HG02571 (cell line): ENCODE data around the gene FTCDNL1.

Source experiments
- ATAC-seq: cut with Tn5 transposase; IDR thresholded peaks from one replicate; pipeline ENCODE4 v1.9.1; 2021; ENCODE audit warnings: mild to moderate bottlenecking, moderate library complexity; ENCODE audit not compliant: unreplicated experiment

The FTCDNL1 gene

DNA sequence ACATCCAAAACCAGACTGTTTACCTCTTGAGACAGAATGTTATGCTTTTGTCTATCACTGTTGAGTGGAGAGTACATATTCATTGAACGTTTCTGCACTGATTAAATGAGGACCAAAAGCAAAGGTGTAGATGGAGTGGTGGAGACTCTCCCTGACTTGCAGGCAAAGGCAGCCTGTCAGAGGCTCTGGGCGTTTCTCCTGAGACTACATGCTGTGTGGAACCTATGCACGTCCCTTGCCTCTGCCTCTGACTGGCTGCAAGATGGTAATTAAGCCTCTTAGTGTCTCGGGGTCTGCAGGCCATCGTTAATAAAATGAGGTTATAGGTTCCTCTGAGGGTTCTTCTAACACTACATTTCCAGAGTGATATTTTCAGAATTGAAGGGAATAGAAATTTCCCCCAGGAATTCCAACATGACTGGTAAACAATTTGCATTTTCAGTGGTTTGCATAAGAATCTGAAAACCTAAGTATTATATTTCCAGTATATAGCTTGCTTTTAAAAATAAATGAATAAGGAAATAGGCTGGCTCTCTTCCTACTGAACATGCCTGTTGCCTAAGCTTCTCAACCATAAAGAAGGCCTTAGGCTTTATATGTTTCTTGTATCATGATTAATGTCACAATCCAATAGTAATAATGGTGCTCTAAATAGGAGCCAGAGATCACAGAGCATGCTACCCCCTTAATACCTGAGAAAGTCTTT lies 107.4 kb downstream of the FTCDNL1 start:
- ATAC-seq, result no peak

DNA sequence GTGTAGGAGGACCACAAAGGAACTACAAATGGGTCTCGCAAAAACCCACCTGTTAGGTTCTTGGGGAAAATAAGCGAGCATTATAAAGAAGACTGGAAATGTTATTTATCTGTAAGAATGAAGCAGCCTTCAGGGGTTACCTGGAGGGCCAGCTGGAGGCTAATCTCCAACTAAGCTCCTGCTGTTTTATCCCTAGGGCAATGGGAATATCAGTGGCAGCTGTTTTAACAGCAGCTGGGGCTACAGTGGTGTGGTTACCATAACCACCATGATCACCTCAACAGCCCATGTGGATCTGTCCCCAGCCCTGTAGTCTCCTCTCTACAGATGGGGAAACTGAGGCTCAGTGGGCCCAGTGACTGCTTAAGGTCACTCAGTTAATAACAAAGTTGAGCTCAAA lies 108.1 kb downstream of the FTCDNL1 start:
- ATAC-seq, result no peak

DNA sequence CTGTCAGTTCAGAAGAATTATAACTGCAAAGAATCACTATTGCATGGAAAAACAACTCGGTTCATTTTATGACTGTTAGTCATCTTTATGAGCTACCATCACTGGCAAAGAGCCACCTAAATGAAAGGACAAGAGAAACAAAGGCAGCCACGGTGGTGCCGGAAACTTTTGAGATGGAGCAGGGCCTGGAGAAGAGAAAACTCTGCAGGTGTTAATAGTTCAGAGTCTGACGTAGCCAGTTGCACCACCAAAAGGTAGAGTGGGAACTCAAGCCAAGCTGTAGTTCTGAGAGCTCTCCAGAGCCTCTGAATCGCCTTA lies 110.9 kb downstream of the FTCDNL1 start:
- no peak for ATAC-seq

DNA sequence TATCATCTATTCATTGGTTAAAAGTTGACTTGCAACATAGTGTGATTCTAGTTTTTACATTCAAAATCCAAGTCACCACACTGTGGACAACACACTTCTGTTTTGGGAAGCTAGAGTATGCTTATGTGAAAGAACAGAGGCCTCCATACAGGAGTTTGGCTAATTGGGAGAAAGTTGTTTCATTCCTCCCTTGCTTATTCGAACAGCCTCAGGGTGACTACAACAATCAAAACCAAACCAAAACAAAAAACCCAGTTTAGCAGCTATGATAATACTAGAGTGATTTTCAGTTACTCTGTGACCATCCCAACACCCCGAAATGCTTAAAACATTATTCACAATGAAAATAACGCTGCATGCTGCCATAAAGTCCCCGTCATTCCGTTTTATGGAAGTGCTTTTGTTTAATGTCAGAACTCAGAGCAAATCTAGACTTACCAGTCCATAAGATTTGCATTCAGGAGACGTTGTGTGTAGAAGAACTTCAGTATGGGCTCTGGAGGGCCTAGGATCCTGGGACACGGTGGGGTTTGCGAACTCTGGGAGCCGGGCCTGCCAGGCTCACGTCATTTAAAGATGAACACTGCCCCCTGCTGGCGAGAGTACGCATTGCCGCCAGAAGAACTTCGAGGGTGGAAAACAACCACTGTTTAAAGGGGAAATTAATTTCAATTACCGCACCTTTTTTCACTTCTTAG lies 111.4 kb downstream of the FTCDNL1 start:
- ATAC-seq, result peak; percentile 62

DNA sequence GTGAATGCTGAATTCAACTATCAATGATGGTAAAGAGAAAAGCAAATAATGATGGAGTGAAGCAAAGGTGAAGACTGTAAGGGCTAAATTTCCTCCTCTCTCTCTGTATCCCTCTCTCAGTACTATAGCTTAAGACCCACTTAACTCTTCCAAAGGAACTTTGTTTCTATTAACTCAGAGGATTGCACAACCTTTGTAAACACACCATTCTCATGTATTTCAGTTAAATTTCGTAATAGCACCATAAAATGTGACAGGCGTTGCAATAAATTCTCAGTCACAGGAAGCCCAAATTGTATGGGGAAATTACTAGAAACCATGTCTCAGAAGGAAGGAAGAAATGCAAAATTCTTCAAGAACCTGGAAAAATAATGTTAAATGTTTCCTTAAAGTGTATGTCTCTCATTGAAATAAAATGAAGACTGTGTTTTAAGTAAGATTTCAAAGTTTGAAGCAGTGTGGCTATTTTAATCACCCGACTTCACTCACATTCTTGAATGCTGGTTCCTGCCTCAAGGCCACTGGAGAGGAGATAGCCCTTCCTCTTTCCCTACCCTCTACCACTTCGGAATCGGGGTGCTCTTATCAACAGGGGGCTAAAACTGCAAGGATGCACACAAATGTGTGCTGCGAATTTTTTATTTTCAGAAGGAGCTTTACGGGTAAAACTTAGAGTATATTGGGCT lies 112.1 kb downstream of the FTCDNL1 start:
- no peak for ATAC-seq

DNA sequence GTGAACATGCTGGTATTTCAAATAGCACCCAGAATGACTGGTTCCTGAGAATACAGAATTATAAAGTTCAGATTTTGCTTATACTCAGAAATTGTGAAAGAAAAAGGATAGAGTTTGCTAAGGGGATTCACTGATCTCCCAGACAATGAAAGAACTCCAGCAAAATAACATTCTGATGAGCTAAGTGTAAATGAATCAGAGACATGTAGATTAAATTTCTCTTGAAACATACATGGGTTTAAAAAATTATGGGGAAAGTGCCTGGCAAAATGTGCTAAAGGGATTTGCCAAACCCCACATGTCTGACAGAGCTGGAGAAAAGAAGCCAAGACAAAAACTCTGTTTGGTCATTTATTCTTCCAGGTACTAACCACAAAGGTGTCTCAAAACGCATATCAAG lies 116.3 kb downstream of the FTCDNL1 start:
- ATAC-seq, result no peak

DNA sequence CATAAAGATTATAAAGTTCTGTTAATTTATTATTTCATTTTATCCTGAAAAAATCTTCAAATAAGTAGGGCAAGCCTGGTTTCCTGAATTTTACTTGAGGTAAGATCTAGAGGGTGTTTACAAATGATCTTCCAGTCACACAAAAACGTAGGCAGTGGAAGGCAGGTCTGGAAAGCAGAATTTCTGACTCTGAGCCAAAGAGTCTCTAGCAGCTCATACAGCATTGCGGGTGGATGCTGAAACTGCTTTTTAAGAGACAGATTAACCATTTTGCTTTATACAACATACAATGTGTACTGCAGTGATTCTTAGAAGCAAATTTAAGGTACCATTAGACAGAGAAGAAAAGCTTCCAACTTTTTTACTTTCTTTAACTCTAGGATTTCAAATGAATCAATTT lies 117.0 kb downstream of the FTCDNL1 start:
- no peak for ATAC-seq

DNA sequence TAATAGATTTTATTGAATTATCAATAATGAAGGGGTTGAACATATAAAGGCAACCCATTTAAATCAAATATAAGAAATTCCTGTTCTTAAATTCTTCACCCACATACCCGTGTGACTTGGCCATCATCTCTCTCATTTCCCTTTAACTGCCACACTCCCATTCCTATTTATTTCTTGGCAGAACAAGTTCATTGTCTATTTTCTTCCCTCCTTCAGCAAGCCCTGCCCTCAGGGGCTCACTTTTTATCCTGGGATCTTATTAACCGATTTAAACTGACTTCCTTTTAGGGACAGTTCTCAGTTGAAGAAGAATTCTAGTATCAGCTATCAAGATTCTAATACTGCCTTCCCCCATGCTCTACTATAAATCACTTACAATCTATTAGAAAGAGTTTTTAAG lies 123.2 kb downstream of the FTCDNL1 start:
- ATAC-seq, result no peak

DNA sequence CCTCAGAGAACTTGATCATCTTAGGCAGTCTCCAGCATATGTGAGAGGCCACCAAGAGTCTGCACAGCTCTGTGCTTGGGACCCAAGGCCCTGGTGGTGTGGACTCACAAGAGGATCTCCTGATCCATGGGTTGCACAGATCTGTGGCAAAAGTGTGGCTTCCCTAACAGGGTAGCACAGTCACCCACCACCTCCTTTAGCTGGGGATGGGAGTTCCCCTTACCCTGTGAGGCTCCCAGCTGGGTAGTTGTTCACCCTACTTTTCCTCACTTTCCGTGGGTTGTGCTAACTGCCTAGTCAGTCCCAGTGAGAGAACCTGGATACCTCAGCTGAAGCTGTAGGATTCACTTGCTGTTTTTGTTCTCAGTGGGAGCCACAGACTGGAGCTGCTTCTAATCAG lies 123.7 kb downstream of the FTCDNL1 start:
- ATAC-seq, result no peak

DNA sequence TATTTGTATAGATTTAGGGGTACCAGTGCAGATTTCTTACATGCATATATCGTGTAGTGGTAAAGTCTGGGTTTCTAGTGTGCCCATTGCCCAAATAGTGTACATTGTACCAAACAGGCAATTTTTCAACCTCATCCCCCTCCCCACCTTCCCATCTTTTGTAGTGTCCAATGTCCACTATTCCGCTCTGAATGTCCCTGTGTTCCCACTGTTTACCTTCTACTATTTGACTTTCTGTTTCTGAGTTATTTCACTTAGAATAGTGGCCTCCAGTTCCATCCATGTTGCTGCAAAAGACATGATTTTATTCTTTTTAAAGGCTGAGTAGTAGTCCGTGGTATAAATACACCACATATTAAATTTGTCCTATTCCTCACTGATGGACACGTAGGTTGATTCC lies 132.9 kb downstream of the FTCDNL1 start:
- ATAC-seq, result no peak

DNA sequence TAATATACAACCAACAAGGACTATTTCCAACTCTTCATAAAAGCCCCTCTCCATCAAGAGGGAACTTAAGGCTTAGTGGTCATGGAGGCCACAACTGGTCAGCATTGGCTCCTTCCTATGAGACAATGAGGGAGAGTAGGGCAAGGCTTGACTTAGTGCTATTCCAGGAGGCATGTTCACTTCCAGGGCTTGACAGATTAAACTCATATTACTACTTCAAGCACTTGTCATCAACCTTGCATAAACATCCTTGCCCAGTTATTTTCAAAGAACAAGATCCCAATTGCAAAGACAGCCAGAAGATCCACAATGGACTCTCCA lies 133.4 kb downstream of the FTCDNL1 start:
- ATAC-seq, result no peak

DNA sequence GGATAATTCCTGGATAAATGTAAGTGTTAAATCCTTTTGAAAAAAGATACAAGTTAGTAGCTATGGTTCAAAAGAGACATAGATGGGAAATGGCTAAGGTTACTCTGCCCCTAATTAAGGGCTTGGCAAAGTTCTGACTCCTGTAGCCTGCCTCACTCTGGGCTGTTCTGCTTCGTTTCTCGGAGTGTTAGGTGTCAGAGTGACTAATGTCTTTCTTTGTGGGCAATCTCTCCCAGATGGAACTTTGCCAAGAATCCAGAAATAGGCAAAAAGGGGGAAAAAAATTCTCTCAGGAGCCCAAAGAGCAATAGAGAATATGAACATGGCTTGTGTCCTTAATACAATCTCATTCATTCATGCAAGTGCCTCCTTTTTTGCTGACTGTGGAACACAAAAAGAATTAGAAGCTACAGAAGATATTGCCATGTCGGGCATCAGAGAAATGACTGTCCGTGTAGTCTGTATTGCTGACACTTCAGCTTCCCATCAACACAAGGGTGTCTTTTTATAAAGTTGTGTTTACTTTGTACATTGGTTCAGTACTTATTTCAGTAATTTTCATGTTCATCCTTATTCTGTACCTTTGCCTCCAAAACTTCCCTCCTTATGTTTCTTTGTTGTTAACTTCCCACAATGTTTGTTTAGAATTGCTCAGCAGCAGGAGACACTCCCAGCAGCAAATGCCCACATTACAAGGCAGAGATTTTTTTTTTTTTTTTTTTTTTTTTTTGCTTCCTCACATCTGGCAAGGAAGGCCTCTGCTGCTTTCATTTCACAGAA lies 134.0 kb downstream of the FTCDNL1 start:
- no peak for ATAC-seq

DNA sequence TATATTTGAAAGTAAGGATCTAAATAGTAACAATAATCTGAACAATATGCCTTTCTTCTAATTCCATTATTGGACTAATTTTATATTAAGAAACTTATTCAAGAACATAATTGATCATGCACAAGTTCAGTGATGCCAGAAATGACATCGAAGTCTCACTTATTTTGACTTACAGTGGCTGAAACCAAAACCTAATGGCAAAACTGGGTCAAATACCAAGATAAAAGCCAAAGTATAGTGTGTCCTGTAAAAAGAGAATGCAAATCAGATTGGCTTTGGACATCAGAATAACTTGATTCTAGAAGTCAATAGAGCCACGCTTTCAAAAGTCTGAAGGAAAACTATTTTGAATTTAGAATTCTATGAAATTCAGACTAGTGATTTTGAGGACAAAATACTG lies 137.2 kb downstream of the FTCDNL1 start:
- no peak for ATAC-seq

DNA sequence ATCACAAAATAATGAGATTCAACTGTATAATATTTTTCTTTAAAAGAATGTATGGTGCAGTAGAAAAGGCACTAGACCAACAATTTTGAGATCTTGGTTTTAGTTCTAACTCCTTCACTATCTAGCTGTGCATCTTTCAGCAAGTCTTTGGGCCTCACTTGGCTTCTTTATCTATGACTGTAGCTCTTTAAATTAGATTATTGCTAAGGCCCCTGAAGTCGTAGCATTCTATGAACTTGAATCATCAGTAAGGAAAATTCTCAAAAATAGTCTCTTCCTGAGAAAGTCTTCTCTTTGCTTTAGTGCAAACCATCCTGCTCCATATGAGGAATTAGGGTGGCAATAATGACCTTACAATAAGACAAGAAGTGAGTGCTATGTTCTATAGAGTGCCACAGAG lies 140.4 kb downstream of the FTCDNL1 start:
- ATAC-seq, result no peak
